ENCODE results near the gene ABLIM3. TPM values are rescaled to one million over a fixed set of nuclear protein-coding genes. Genes with fewer than 3 reads are reported as not detected.

Gene ABLIM3
- total and polyA plus RNA-seq, 12 donors, result 1.6 to 27.6 (median 12.9) TPM

- Histone ChIP-seq H3K36me3 (replicated peaks in 1 of 2) (no peaks in the 10 kb centered on the region), H3K4me1 (replicated peaks in 1 of 2) (peaks cover 20 to 51% of the 10 kb centered on the region in 2 donors), H3K4me3 (no peak overlapping the region), H3K9me3 (replicated peaks in 1 of 3) (no peaks in the 10 kb centered on the region), H3K27ac (no peak overlapping the region), H3K27me3 (no peaks in the 10 kb centered on the region)
- 94 to 100% (median 97%) methylated on average over 1 of the region's 1 CpG for WGBS, 4 donors
- intact Hi-C loops (cut with DNase I), result no loop called here
- no peak for TF ChIP-seq CTCF (IDR thresholded peaks at IDR 0.05)
- TF ChIP-seq POLR2A (IDR thresholded peaks at IDR 0.05), result no peak
- DNase-seq, result no peak
Measured at GRCh38 chr5:149147676-149148075, 6.4 kb downstream of the ABLIM3 start.

- Histone ChIP-seq H3K27me3 (no peaks in the 10 kb centered on the region), H3K4me1 (replicated peaks in 1 of 2) (peaks cover 0 to 51% of the 10 kb centered on the region in 2 donors), H3K4me3 (no peak overlapping the region), H3K9me3 (replicated peaks in 1 of 3) (no peaks in the 10 kb centered on the region), H3K27ac (peak overlapping the region in 2 of 5 donors; percentile 59 to 72), H3K36me3 (replicated peaks in 1 of 2) (no peaks in the 10 kb centered on the region)
- 45 to 54% (median 50%) methylated on average over 3 of the region's 3 CpGs for WGBS, 4 donors
- DNase-seq, result no peak
- intact Hi-C loops (cut with DNase I), result no loop called here
- no peak for TF ChIP-seq CTCF (IDR thresholded peaks at IDR 0.05)
- no peak for TF ChIP-seq POLR2A (IDR thresholded peaks at IDR 0.05)
Measured at GRCh38 chr5:149149942-149150341, 8.6 kb downstream of the ABLIM3 start.

- H3K27ac ChIP-seq, result peak overlapping the region in 2 of 5 donors; percentile 59 to 72
- TF ChIP-seq POLR2A (IDR thresholded peaks at IDR 0.05) (no peak), CTCF (IDR thresholded peaks at IDR 0.05) (no peak)
- H3K9me3 ChIP-seq (replicated peaks in 1 of 3), result no peaks in the 10 kb centered on the region
- 6 to 16% (median 14%) methylated on average over 5 of the region's 5 CpGs for WGBS, 4 donors
- DNase-seq, result peak in 1 of 7 donors; percentile 50
- H3K4me3 ChIP-seq, result no peak overlapping the region
- no peaks in the 10 kb centered on the region for H3K27me3 ChIP-seq
- H3K36me3 ChIP-seq (replicated peaks in 1 of 2), result no peaks in the 10 kb centered on the region
- intact Hi-C loops (cut with DNase I), result no loop called here
- H3K4me1 ChIP-seq (replicated peaks in 1 of 2), result peaks cover 0 to 51% of the 10 kb centered on the region in 2 donors
Measured at GRCh38 chr5:149150457-149150856, 9.2 kb downstream of the ABLIM3 start.

GRCh38 chr5:149151717-149152116 lies 10.4 kb downstream of the ABLIM3 start:
- Histone ChIP-seq H3K9me3 (replicated peaks in 1 of 3) (no peaks in the 10 kb centered on the region), H3K4me1 (replicated peaks in 1 of 2) (peaks cover 0 to 51% of the 10 kb centered on the region in 2 donors), H3K4me3 (no peak overlapping the region), H3K27ac (peak overlapping the region in 2 of 5 donors; percentile 28 to 72), H3K27me3 (no peaks in the 10 kb centered on the region), H3K36me3 (replicated peaks in 1 of 2) (no peaks in the 10 kb centered on the region)
- DNase-seq, result no peak
- 69 to 76% (median 75%) methylated on average over 3 of the region's 3 CpGs for WGBS, 4 donors
- no peak for TF ChIP-seq POLR2A (IDR thresholded peaks at IDR 0.05)
- peak in 1 of 6 experiments; percentile 17 for TF ChIP-seq CTCF (IDR thresholded peaks at IDR 0.05)
- intact Hi-C loops (cut with DNase I), result no loop called here

Measured in adrenal gland (tissue), 12 donors.